ENCODE data around the gene CAPN9.

DNA sequence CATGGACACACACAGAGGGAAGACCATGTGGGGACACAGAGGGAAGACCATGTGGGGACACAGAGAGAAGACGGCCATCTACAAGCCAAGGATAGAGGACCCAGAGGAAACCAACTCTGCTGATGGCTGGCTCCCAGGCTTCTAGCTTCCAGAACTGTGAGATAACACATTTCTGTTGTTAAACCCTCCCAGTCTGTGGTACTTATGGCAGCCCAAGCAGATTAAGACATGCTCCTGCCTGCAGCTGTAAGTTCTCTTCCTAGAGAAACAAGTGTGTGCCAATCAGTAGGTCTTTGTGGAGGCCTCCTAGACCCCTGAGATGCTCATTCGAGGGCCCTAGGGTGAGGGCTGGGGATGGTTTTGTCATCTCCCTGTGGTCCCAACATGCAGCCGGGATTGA lies 35.9 kb upstream of the CAPN9 start:
- TF ChIP-seq CTCF (IDR thresholded peaks at IDR 0.05) = no peak
- no peak for TF ChIP-seq EZH2 (IDR thresholded peaks at IDR 0.05)

All from neural progenitor cell (in vitro differentiated cells).